ENCODE measurements around the gene SPANXC. TPM values are rescaled to one million over a fixed set of nuclear protein-coding genes. Genes with fewer than 3 reads are reported as not detected.

SPANXC gene
- total and polyA plus RNA-seq, 2 of the 13 experiments (the other 11 are each of a cell fraction or from before 2014, with no cell fraction given), result not detected

GRCh38 chrX:141279476-141279875 lies 37.2 kb upstream of the SPANXC start (continued):
- TF ChIP-seq TFDP1 (CRISPR knock-in tag; IDR thresholded peaks at IDR 0.05; ENCODE audit: borderline replicate concordance) (no peak), ZNF614 (CRISPR knock-in tag; IDR thresholded peaks at IDR 0.05; ENCODE audit: borderline replicate concordance) (no peak), AGO1 (IDR thresholded peaks at IDR 0.05; ENCODE audit: low read depth, low read length, poor library complexity, severe bottlenecking) (no peak), POLR2G (IDR thresholded peaks at IDR 0.05; ENCODE audit: low read depth, low read length) (no peak), IRF1 (CRISPR knock-in tag; IDR thresholded peaks at IDR 0.05; ENCODE audit: low read depth) (no peak), GATAD2A (CRISPR knock-in tag; IDR thresholded peaks at IDR 0.05) (no peak), ZSCAN29 (CRISPR knock-in tag; conservative IDR thresholded peaks at IDR 0.05) (no peak), ZNF343 (CRISPR knock-in tag; IDR thresholded peaks at IDR 0.05) (no peak), ZNF747 (CRISPR knock-in tag; IDR thresholded peaks at IDR 0.05; ENCODE audit: borderline replicate concordance) (no peak)

- ChIA-PET POLR2A (no interaction called here), CTCF (ENCODE audit: low intra/inter-chr PET ratio, low total read pairs) (interaction anchor here (1.2 kb wide), 1 partner anchor 360 kb away, joined by 8 read pairs; no protein-coding TSS in a partner anchor)
- Histone ChIP-seq H3K9ac (ENCODE audit: insufficient read depth, low read depth, low read length) (no peak overlapping the region), H3K4me2 (ENCODE audit: low read depth, low read length) (no peak overlapping the region), H3K36me3 (replicated peaks in 1 of 2; ENCODE audit: control insufficient read depth in 1 of 2, insufficient read depth in 2 of 2, low read length in 2 of 2) (no peaks in the 10 kb centered on the region), H2AFZ (ENCODE audit: low read length) (no peak overlapping the region), H3K79me2 (ENCODE audit: insufficient read depth, low read length) (no peaks in the 10 kb centered on the region), H3K27me3 (ENCODE audit: control insufficient read depth in 1 of 2, insufficient read depth in 2 of 2, low read length in 2 of 2) (no peaks in the 10 kb centered on the region), H3K9me3 (ENCODE audit: low read length) (no peaks in the 10 kb centered on the region), H4K20me1 (ENCODE audit: insufficient read depth, low read length) (no peaks in the 10 kb centered on the region), H3K4me3 (replicated peaks in 1 of 3; ENCODE audit: insufficient read depth in 1 of 3, low read depth in 2 of 3, low read length in 3 of 3) (no peak overlapping the region), H3K4me1 (ENCODE audit: insufficient read depth, low read length) (no peaks in the 10 kb centered on the region), H3K27ac (ENCODE audit: extremely low read length, insufficient read depth, low read length) (no peak overlapping the region)
- in situ Hi-C loops (cut with HindIII; ENCODE audit: extremely low pct_ligation_motif_present, low pct_unique_long_range_greater_than_20kb), result no loop called here
- FAIRE-seq (peak; percentile 56), ATAC-seq (peak; percentile 81), DNase-seq (ENCODE audit: low spot score) (peak; percentile 0)
- intact Hi-C loops (cut with micrococcal nuclease; ENCODE audit: unreplicated experiment), result loop anchor here (1.0 kb wide), 1 partner anchor 360 kb away; no protein-coding TSS in a partner anchor
- TF ChIP-seq CTCF (CRISPR knock-in tag; IDR thresholded peaks at IDR 0.05) (peak; percentile 56), STAG1 (CRISPR knock-in tag; IDR thresholded peaks at IDR 0.05) (peak; percentile 50), EZH2 (conservative IDR thresholded peaks at IDR 0.05; ENCODE audit: low read depth, low read length) (no peak), SMC3 (IDR thresholded peaks at IDR 0.05; ENCODE audit: low read length) (peak; percentile 25; the same call in 1 of the 2 replicates)
- BruUV-seq (replicated peaks), result no TSS peak
- WGBS (ENCODE audit: low lambda C conversion rate), result 3% methylated on average over 3 of the region's 3 CpGs
These were observed 36.0 kb upstream of the SPANXC start for GRCh38 chrX:141278306-141278705.
